Neural cell (in vitro differentiated cells): ENCODE measurements around the gene GNL1.

Experiments used
- CTCF ChIP-seq: fragments of 450-650 bp; IDR thresholded peaks from 2 replicates; pipeline ENCODE4 v1.5.1; 2014; ENCODE audit warnings: antibody characterized with exemption, mild to moderate bottlenecking, moderate library complexity; ENCODE audit not compliant: poor library complexity, severe bottlenecking
- EP300 ChIP-seq: fragments of 450-650 bp; conservative IDR thresholded peaks from 2 replicates; pipeline ENCODE4 v1.6.1; 2014; ENCODE audit warnings: antibody characterized with exemption, mild to moderate bottlenecking, moderate library complexity; ENCODE audit not compliant: poor library complexity, severe bottlenecking
- EZH2 ChIP-seq: fragments of 200-600, 300-800 bp; shearing (Covaris generic), sonication (generic); IDR thresholded peaks from 2 replicates; pipeline ENCODE4 v1.6.1; 2014; ENCODE audit warnings: antibody characterized with exemption, low read length, borderline replicate concordance, mild to moderate bottlenecking; ENCODE audit not compliant: insufficient read depth, poor library complexity, severe bottlenecking
- MXI1 ChIP-seq: fragments of 450-650 bp; conservative IDR thresholded peaks from 2 replicates; pipeline ENCODE4 v1.6.1; 2014; ENCODE audit warnings: antibody characterized with exemption, mild to moderate bottlenecking; ENCODE audit not compliant: poor library complexity, severe bottlenecking
- POLR2AphosphoS5 ChIP-seq: IDR thresholded peaks from 2 replicates; pipeline ENCODE4 v1.6.1; 2012
- REST ChIP-seq: IDR thresholded peaks from 2 replicates; pipeline ENCODE4 v1.6.1; 2012; ENCODE audit warnings: borderline replicate concordance
- SMC3 ChIP-seq: fragments of 450-650 bp; conservative IDR thresholded peaks from 2 replicates; pipeline ENCODE4 v1.6.1; 2014; ENCODE audit warnings: antibody characterized with exemption, mild to moderate bottlenecking, moderate library complexity; ENCODE audit not compliant: poor library complexity
- TAF1 ChIP-seq: IDR thresholded peaks from 2 replicates; pipeline ENCODE4 v1.6.1; 2012; ENCODE audit warnings: low read depth

- TF ChIP-seq CTCF (no peak), EZH2 (no peak), EP300 (no peak), REST (no peak), SMC3 (no peak), POLR2AphosphoS5 (no peak), MXI1 (no peak), TAF1 (no peak)
These were observed 15.9 kb upstream of the GNL1 start for GRCh38 chr6:30572148-30572547.
